ENCODE results near the gene MKX.

The MKX gene

GRCh38 chr10:27680691-27681605, 64.7 kb downstream of the MKX start:
- H3K4me1 ChIP-seq (ENCODE audit: control insufficient read depth in 2 of 2, insufficient read depth in 2 of 2, low read length in 2 of 2), result no peaks in the 10 kb centered on the region
- H3K9ac ChIP-seq (ENCODE audit: low read depth in 1 of 2, low read length in 2 of 2), result no peak overlapping the region
- H3K4me3 ChIP-seq (ENCODE audit: low read length in 2 of 2), result no peak overlapping the region
- no peak overlapping the region for H3K27ac ChIP-seq (ENCODE audit: low read depth in 2 of 2, low read length in 2 of 2)
- no peaks in the 10 kb centered on the region for H3K9me3 ChIP-seq (ENCODE audit: control insufficient read depth in 2 of 2, low read length in 2 of 2)
- no peaks in the 10 kb centered on the region for H3K36me3 ChIP-seq (ENCODE audit: control insufficient read depth in 2 of 2, insufficient read depth in 2 of 2, low read length in 2 of 2)
- no peaks in the 10 kb centered on the region for H3K27me3 ChIP-seq (ENCODE audit: control insufficient read depth in 2 of 2, insufficient read depth in 2 of 2, low read length in 2 of 2)

GRCh38 chr10:27680006-27680557, 65.5 kb downstream of the MKX start:
- Histone ChIP-seq H3K27me3 (ENCODE audit: control insufficient read depth in 2 of 2, insufficient read depth in 2 of 2, low read length in 2 of 2) (peaks cover 0 to 2% of the 10 kb centered on the region in 2 donors), H3K9ac (ENCODE audit: low read depth in 1 of 2, low read length in 2 of 2) (no peak overlapping the region), H3K36me3 (ENCODE audit: control insufficient read depth in 2 of 2, insufficient read depth in 2 of 2, low read length in 2 of 2) (no peaks in the 10 kb centered on the region), H3K27ac (ENCODE audit: low read depth in 2 of 2, low read length in 2 of 2) (no peak overlapping the region), H3K4me3 (ENCODE audit: low read length in 2 of 2) (no peak overlapping the region), H3K4me1 (ENCODE audit: control insufficient read depth in 2 of 2, insufficient read depth in 2 of 2, low read length in 2 of 2) (no peaks in the 10 kb centered on the region), H3K9me3 (ENCODE audit: control insufficient read depth in 2 of 2, low read length in 2 of 2) (no peaks in the 10 kb centered on the region)

- Histone ChIP-seq H3K9ac (ENCODE audit: low read depth in 1 of 2, low read length in 2 of 2) (no peak overlapping the region), H3K4me3 (ENCODE audit: low read length in 2 of 2) (no peak overlapping the region), H3K27ac (ENCODE audit: low read depth in 2 of 2, low read length in 2 of 2) (no peak overlapping the region), H3K36me3 (ENCODE audit: control insufficient read depth in 2 of 2, insufficient read depth in 2 of 2, low read length in 2 of 2) (no peaks in the 10 kb centered on the region), H3K27me3 (ENCODE audit: control insufficient read depth in 2 of 2, insufficient read depth in 2 of 2, low read length in 2 of 2) (peaks cover 0 to 2% of the 10 kb centered on the region in 2 donors), H3K9me3 (ENCODE audit: control insufficient read depth in 2 of 2, low read length in 2 of 2) (no peaks in the 10 kb centered on the region), H3K4me1 (ENCODE audit: control insufficient read depth in 2 of 2, insufficient read depth in 2 of 2, low read length in 2 of 2) (no peaks in the 10 kb centered on the region)
Measured at GRCh38 chr10:27679369-27679912, 66.2 kb downstream of the MKX start.

- H3K9me3 ChIP-seq (ENCODE audit: control insufficient read depth in 2 of 2, low read length in 2 of 2), result no peaks in the 10 kb centered on the region
- H3K27ac ChIP-seq (ENCODE audit: low read depth in 2 of 2, low read length in 2 of 2), result no peak overlapping the region
- no peaks in the 10 kb centered on the region for H3K36me3 ChIP-seq (ENCODE audit: control insufficient read depth in 2 of 2, insufficient read depth in 2 of 2, low read length in 2 of 2)
- peaks cover 0 to 2% of the 10 kb centered on the region in 2 donors for H3K27me3 ChIP-seq (ENCODE audit: control insufficient read depth in 2 of 2, insufficient read depth in 2 of 2, low read length in 2 of 2)
- no peak overlapping the region for H3K9ac ChIP-seq (ENCODE audit: low read depth in 1 of 2, low read length in 2 of 2)
- no peaks in the 10 kb centered on the region for H3K4me1 ChIP-seq (ENCODE audit: control insufficient read depth in 2 of 2, insufficient read depth in 2 of 2, low read length in 2 of 2)
- H3K4me3 ChIP-seq (ENCODE audit: low read length in 2 of 2), result no peak overlapping the region
Measured at GRCh38 chr10:27678166-27678565, 67.5 kb downstream of the MKX start.

DNA sequence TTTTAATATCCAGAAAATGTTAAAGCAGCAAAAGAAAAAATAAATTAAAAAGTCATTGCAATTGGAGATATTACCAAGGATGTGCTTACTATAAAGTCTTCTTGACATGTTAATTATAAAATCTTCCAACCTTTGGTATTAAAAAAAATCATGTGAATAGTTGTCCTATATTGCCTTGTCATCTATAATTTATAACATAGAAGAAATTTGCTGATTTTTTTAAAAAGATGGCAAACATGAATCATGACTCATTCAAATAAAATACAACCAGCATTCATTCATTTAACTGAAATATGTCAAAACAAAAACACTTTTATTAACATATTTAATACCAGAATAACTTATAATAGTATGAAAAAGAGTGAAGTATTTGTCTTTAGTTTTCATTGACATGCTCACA, 72.6 kb downstream of the MKX start:
- no peaks in the 10 kb centered on the region for H3K9me3 ChIP-seq (ENCODE audit: control insufficient read depth in 2 of 2, low read length in 2 of 2)
- H3K4me3 ChIP-seq (ENCODE audit: low read length in 2 of 2), result no peak overlapping the region
- no peak overlapping the region for H3K27ac ChIP-seq (ENCODE audit: low read depth in 2 of 2, low read length in 2 of 2)
- H3K36me3 ChIP-seq (ENCODE audit: control insufficient read depth in 2 of 2, insufficient read depth in 2 of 2, low read length in 2 of 2), result no peaks in the 10 kb centered on the region
- H3K9ac ChIP-seq (ENCODE audit: low read depth in 1 of 2, low read length in 2 of 2), result no peak overlapping the region
- H3K4me1 ChIP-seq (ENCODE audit: control insufficient read depth in 2 of 2, insufficient read depth in 2 of 2, low read length in 2 of 2), result no peaks in the 10 kb centered on the region
- peaks cover 0 to 2% of the 10 kb centered on the region in 2 donors for H3K27me3 ChIP-seq (ENCODE audit: control insufficient read depth in 2 of 2, insufficient read depth in 2 of 2, low read length in 2 of 2)

DNA sequence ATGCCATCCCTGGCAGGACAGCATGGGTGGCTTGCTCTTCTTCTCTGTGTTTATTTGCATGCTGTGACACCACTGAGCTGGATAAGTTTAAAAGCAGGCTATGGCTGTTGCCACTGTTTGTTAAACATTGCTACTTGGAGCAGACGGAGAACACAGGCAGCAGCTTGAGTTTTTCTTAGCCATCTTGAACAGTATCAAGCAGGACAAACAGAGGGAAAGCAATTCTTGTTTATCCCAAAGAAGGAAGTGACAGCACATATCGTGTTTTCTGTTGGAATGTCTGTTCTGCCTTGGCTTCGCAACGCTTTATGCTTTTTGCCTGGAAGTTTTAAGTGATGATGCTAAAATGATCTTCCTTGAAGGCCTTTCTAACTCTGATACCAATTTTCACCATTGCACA, 73.8 kb downstream of the MKX start:
- Histone ChIP-seq H3K27ac (ENCODE audit: low read depth in 2 of 2, low read length in 2 of 2) (no peak overlapping the region), H3K4me1 (ENCODE audit: control insufficient read depth in 2 of 2, insufficient read depth in 2 of 2, low read length in 2 of 2) (no peaks in the 10 kb centered on the region)

GRCh38 chr10:27664461-27664860, 81.2 kb downstream of the MKX start:
- Histone ChIP-seq H3K36me3 (ENCODE audit: control insufficient read depth in 2 of 2, insufficient read depth in 2 of 2, low read length in 2 of 2) (no peaks in the 10 kb centered on the region), H3K27ac (ENCODE audit: low read depth in 2 of 2, low read length in 2 of 2) (no peak overlapping the region), H3K9me3 (ENCODE audit: control insufficient read depth in 2 of 2, low read length in 2 of 2) (no peaks in the 10 kb centered on the region), H3K4me3 (ENCODE audit: low read length in 2 of 2) (no peak overlapping the region), H3K9ac (ENCODE audit: low read depth in 1 of 2, low read length in 2 of 2) (no peak overlapping the region), H3K4me1 (ENCODE audit: control insufficient read depth in 2 of 2, insufficient read depth in 2 of 2, low read length in 2 of 2) (no peaks in the 10 kb centered on the region), H3K27me3 (ENCODE audit: control insufficient read depth in 2 of 2, insufficient read depth in 2 of 2, low read length in 2 of 2) (no peaks in the 10 kb centered on the region)

More for the DNA sequence above, 73.8 kb downstream of the MKX start:
- Histone ChIP-seq H3K27me3 (ENCODE audit: control insufficient read depth in 2 of 2, insufficient read depth in 2 of 2, low read length in 2 of 2) (peaks cover 0 to 2% of the 10 kb centered on the region in 2 donors), H3K4me3 (ENCODE audit: low read length in 2 of 2) (no peak overlapping the region), H3K9ac (ENCODE audit: low read depth in 1 of 2, low read length in 2 of 2) (no peak overlapping the region), H3K9me3 (ENCODE audit: control insufficient read depth in 2 of 2, low read length in 2 of 2) (no peaks in the 10 kb centered on the region), H3K36me3 (ENCODE audit: control insufficient read depth in 2 of 2, insufficient read depth in 2 of 2, low read length in 2 of 2) (no peaks in the 10 kb centered on the region)

DNA sequence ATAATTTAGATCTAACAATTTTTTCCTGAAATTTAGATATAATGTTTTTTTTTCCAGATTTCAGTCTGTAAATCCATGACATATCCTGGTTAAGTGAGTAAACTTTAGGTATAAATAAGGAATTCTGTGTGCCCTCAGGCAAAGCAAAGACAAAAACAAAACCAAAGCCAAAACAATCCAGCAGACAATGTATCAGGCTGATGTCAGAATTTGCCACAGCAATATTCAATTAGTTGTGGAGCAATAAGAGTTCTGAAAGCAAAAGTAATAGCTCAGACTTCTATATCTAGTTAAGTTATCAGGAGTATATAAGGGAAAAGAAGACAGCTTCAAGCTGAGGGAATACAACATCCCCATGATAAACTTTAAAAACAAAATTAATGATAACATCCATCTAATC, 82.0 kb downstream of the MKX start:
- Histone ChIP-seq H3K27ac (ENCODE audit: low read depth in 2 of 2, low read length in 2 of 2) (no peak overlapping the region), H3K4me3 (ENCODE audit: low read length in 2 of 2) (no peak overlapping the region), H3K9me3 (ENCODE audit: control insufficient read depth in 2 of 2, low read length in 2 of 2) (no peaks in the 10 kb centered on the region), H3K9ac (ENCODE audit: low read depth in 1 of 2, low read length in 2 of 2) (no peak overlapping the region), H3K36me3 (ENCODE audit: control insufficient read depth in 2 of 2, insufficient read depth in 2 of 2, low read length in 2 of 2) (no peaks in the 10 kb centered on the region), H3K27me3 (ENCODE audit: control insufficient read depth in 2 of 2, insufficient read depth in 2 of 2, low read length in 2 of 2) (no peaks in the 10 kb centered on the region), H3K4me1 (ENCODE audit: control insufficient read depth in 2 of 2, insufficient read depth in 2 of 2, low read length in 2 of 2) (no peaks in the 10 kb centered on the region)

DNA sequence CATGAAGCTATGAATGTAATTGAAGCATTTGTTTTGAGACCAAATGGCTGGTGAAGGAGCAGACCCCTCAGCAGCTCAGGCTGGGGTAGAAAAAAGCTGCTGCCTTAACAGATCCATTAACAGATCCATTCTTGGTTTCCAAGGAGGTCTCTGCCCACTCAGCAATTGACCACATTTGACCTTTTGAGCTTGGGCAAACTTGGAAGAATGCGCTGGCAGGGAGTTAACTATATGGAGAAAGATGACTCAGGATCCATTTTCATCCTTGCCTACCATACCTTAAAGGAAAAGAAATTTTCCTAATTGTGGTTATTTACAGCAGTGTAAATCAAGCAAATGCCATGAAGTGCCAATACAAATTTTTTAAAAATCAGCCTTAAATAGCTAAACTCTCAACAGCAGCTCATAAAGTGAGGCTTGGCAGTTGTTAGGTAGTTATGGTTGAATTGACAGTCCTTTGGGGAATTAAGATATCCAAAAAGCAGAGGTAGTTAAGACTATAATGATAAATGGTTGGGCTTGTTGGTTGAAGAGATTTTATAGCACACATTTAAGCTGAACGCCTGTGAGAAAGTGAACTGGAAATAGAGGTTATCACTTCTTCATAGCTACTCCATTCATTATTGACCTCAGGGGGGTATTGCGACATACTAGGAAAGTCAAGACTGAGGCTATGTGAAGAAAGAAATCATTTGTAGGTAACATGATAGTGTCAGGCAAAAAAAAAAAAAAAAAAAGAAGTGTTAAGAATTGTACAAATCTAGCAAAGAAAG, 83.9 kb downstream of the MKX start:
- Histone ChIP-seq H3K27ac (ENCODE audit: low read depth in 2 of 2, low read length in 2 of 2) (no peak overlapping the region), H3K4me1 (ENCODE audit: control insufficient read depth in 2 of 2, insufficient read depth in 2 of 2, low read length in 2 of 2) (no peaks in the 10 kb centered on the region), H3K36me3 (ENCODE audit: control insufficient read depth in 2 of 2, insufficient read depth in 2 of 2, low read length in 2 of 2) (no peaks in the 10 kb centered on the region), H3K27me3 (ENCODE audit: control insufficient read depth in 2 of 2, insufficient read depth in 2 of 2, low read length in 2 of 2) (no peaks in the 10 kb centered on the region), H3K4me3 (ENCODE audit: low read length in 2 of 2) (no peak overlapping the region), H3K9ac (ENCODE audit: low read depth in 1 of 2, low read length in 2 of 2) (no peak overlapping the region), H3K9me3 (ENCODE audit: control insufficient read depth in 2 of 2, low read length in 2 of 2) (no peaks in the 10 kb centered on the region)

DNA sequence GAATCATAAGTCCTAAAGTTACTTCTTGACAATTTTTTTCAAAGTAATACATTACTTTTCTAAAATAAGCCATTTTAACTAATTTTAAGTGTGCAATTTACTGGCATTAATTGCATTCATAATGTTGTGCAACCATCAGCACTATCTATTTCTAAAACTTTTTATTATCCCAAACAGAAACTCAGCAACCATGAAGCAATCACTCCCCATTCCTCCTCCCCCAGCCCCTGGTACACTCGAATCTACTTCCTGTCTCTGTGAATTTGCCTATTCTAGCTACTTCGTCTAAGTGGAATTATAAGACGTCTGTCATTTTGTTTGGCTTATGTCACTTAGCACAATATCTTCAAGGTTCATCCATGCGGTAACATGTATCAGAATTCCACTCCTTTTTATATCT, 84.9 kb downstream of the MKX start:
- no peaks in the 10 kb centered on the region for H3K36me3 ChIP-seq (ENCODE audit: control insufficient read depth in 2 of 2, insufficient read depth in 2 of 2, low read length in 2 of 2)
- H3K4me1 ChIP-seq (ENCODE audit: control insufficient read depth in 2 of 2, insufficient read depth in 2 of 2, low read length in 2 of 2), result no peaks in the 10 kb centered on the region
- H3K9me3 ChIP-seq (ENCODE audit: control insufficient read depth in 2 of 2, low read length in 2 of 2), result no peaks in the 10 kb centered on the region
- H3K27me3 ChIP-seq (ENCODE audit: control insufficient read depth in 2 of 2, insufficient read depth in 2 of 2, low read length in 2 of 2), result no peaks in the 10 kb centered on the region
- H3K9ac ChIP-seq (ENCODE audit: low read depth in 1 of 2, low read length in 2 of 2), result no peak overlapping the region
- no peak overlapping the region for H3K4me3 ChIP-seq (ENCODE audit: low read length in 2 of 2)
- H3K27ac ChIP-seq (ENCODE audit: low read depth in 2 of 2, low read length in 2 of 2), result no peak overlapping the region
